H9 (cell line): ENCODE results near the gene MCF2L2. TPM values are rescaled to one million over a fixed set of nuclear protein-coding genes. Genes with fewer than 3 reads are reported as not detected.
A peak's percentile ranks its signal among the peaks of the same experiment; 100 is the strongest.

ENCODE experiments used
- DNase-seq: peaks from one replicate; pipeline ENCODE4 v3.0.0-alpha.2; 2017
- H2AFZ ChIP-seq: one replicate; pipeline ENCODE4 v1.6.1; 2013; ENCODE audit warnings: mild to moderate bottlenecking, low read length, control low read depth, moderate library complexity
- H2AK5ac ChIP-seq: 2 replicates; pipeline ENCODE4 v1.6.1; 2013; ENCODE audit warnings: low read length, control low read depth, mixed read lengths; ENCODE audit not compliant: insufficient read length
- H2BK120ac ChIP-seq: one replicate; pipeline ENCODE4 v1.6.1; 2013; ENCODE audit warnings: low read depth, mild to moderate bottlenecking, low read length, control low read depth, inconsistent platforms; ENCODE audit not compliant: poor library complexity, severe bottlenecking
- H2BK12ac ChIP-seq: 2 replicates; pipeline ENCODE4 v1.6.1; 2013; ENCODE audit warnings: low read length, control low read depth, mixed read lengths, low read depth; ENCODE audit not compliant: insufficient read length
- H2BK15ac ChIP-seq: 2 replicates; pipeline ENCODE4 v1.6.1; 2013; ENCODE audit warnings: low read depth, low read length, control low read depth
- H2BK20ac ChIP-seq: one replicate; pipeline ENCODE4 v1.6.1; 2013; ENCODE audit warnings: low read depth, mild to moderate bottlenecking, low read length, control low read depth, inconsistent platforms; ENCODE audit not compliant: poor library complexity, severe bottlenecking
- H2BK5ac ChIP-seq: 2 replicates; pipeline ENCODE4 v1.6.1; 2013; ENCODE audit warnings: low read length, control low read depth, mixed read lengths; ENCODE audit not compliant: insufficient read length
- H3K14ac ChIP-seq: 2 replicates; pipeline ENCODE4 v1.6.1; 2013; ENCODE audit warnings: low read length, control low read depth; ENCODE audit not compliant: insufficient read depth
- H3K18ac ChIP-seq: 2 replicates; pipeline ENCODE4 v1.6.1; 2013; ENCODE audit warnings: low read depth, mild to moderate bottlenecking, mixed read lengths, low read length, control low read depth; ENCODE audit not compliant: insufficient read length
- H3K23ac ChIP-seq: 2 replicates; pipeline ENCODE4 v1.6.1; 2013; ENCODE audit warnings: low read length, control low read depth, mixed read lengths, low read depth; ENCODE audit not compliant: insufficient read length
- H3K23me2 ChIP-seq: 2 replicates; pipeline ENCODE4 v1.6.1; 2013; ENCODE audit warnings: low read depth, mild to moderate bottlenecking, mixed read lengths, low read length, control low read depth; ENCODE audit not compliant: insufficient read length, poor library complexity, severe bottlenecking
- H3K27ac ChIP-seq: 2 replicates; pipeline ENCODE4 v1.5.1; 2013; ENCODE audit warnings: low read length, control low read depth, mixed read lengths, low read depth; ENCODE audit not compliant: insufficient read length
- H3K27me3 ChIP-seq: 2 replicates; pipeline ENCODE4 v1.6.1; 2013; ENCODE audit warnings: low read length, control low read depth, inconsistent platforms; ENCODE audit not compliant: insufficient read depth
- H3K4ac ChIP-seq: 2 replicates; pipeline ENCODE4 v1.6.1; 2013; ENCODE audit warnings: low read depth, mild to moderate bottlenecking, control low read depth, inconsistent platforms, low read length, moderate library complexity
- H3K4me1 ChIP-seq: 2 replicates; pipeline ENCODE4 v1.6.1; 2013; ENCODE audit warnings: low read length, control low read depth, inconsistent platforms; ENCODE audit not compliant: insufficient read depth
- H3K4me2 ChIP-seq: 2 replicates; pipeline ENCODE4 v1.6.1; 2013; ENCODE audit warnings: low read length, control low read depth, mixed read lengths; ENCODE audit not compliant: insufficient read length, insufficient read depth
- H3K56ac ChIP-seq: 2 replicates; pipeline ENCODE4 v1.6.1; 2013; ENCODE audit warnings: low read depth, mild to moderate bottlenecking, mixed read lengths, low read length, control low read depth; ENCODE audit not compliant: insufficient read length
- H3K79me1 ChIP-seq: 2 replicates; pipeline ENCODE4 v1.6.1; 2013; ENCODE audit warnings: low read depth, mild to moderate bottlenecking, moderate library complexity, low read length, control low read depth, inconsistent platforms; ENCODE audit not compliant: insufficient read depth, poor library complexity, severe bottlenecking
- H3K79me2 ChIP-seq: 2 replicates; pipeline ENCODE4 v1.6.1; 2013; ENCODE audit warnings: low read length, control low read depth, inconsistent platforms; ENCODE audit not compliant: insufficient read depth
- H3K9ac ChIP-seq: 2 replicates; pipeline ENCODE4 v1.6.1; 2013; ENCODE audit warnings: low read length, control low read depth, mixed read lengths; ENCODE audit not compliant: insufficient read length; ENCODE audit errors: extremely low read depth
- H3K9me3 ChIP-seq: one replicate; pipeline ENCODE4 v1.6.1; 2013; ENCODE audit warnings: low read depth, low read length, inconsistent platforms; ENCODE audit not compliant: control insufficient read depth
- H3T11ph ChIP-seq: one replicate; pipeline ENCODE4 v1.6.1; 2013; ENCODE audit warnings: mild to moderate bottlenecking, low read length, control low read depth, inconsistent platforms
- H4K20me1 ChIP-seq: one replicate; pipeline ENCODE4 v1.6.1; 2013; ENCODE audit not compliant: control insufficient read depth, insufficient read length, insufficient read depth
- H4K5ac ChIP-seq: 2 replicates; pipeline ENCODE4 v1.6.1; 2013; ENCODE audit warnings: low read depth, mild to moderate bottlenecking, mixed read lengths, low read length, control low read depth; ENCODE audit not compliant: insufficient read length
- H4K8ac ChIP-seq: replicated peaks from 2 replicates; pipeline ENCODE4 v1.6.1; 2013; ENCODE audit warnings: low read length, control low read depth, mixed read lengths, low read depth; ENCODE audit not compliant: insufficient read length
- H4K91ac ChIP-seq: 2 replicates; pipeline ENCODE4 v1.6.1; 2013; ENCODE audit warnings: low read depth, mild to moderate bottlenecking, moderate library complexity, mixed read lengths, low read length, control low read depth; ENCODE audit not compliant: insufficient read length
- H3K27ac Mint-ChIP-seq, 3 experiments: 2 replicates in 2 of 3; 3 replicates in 1 of 3; pipeline ENCODE4 v1.8.0; 2020 to 2021; ENCODE audit warnings: mixed read lengths in 3 of 3, mild to moderate bottlenecking in 1 of 3, moderate library complexity in 1 of 3
- H3K27me3 Mint-ChIP-seq: 2 replicates; pipeline ENCODE4 v1.8.0; 2021; ENCODE audit warnings: low read depth, mild to moderate bottlenecking, moderate library complexity, mixed read lengths
- H3K36me3 Mint-ChIP-seq, 3 experiments: 2 replicates in 2 of 3; 3 replicates in 1 of 3; pipeline ENCODE4 v1.8.0; 2020 to 2021; ENCODE audit warnings: low read depth in 3 of 3, mixed read lengths in 3 of 3; ENCODE audit not compliant: insufficient read depth in 1 of 3
- H3K4me1 Mint-ChIP-seq, 2 experiments: 2 replicates each; pipeline ENCODE4 v1.8.0; 2020; ENCODE audit warnings: mixed read lengths in 2 of 2
- H3K4me3 Mint-ChIP-seq, 2 experiments: 2 replicates in 1 of 2; 3 replicates in 1 of 2; pipeline ENCODE4 v1.8.0; 2020 to 2021; ENCODE audit warnings: mild to moderate bottlenecking in 2 of 2, mixed read lengths in 2 of 2, moderate library complexity in 1 of 2
- H3K9me3 Mint-ChIP-seq, 2 experiments: 2 replicates in 1 of 2; 3 replicates in 1 of 2; pipeline ENCODE4 v1.8.0; 2020; ENCODE audit warnings: mild to moderate bottlenecking in 2 of 2, mixed read lengths in 2 of 2, moderate library complexity in 1 of 2
- CTCF ChIP-seq: fragments of 200-600 bp; sonication (generic); conservative IDR thresholded peaks from 3 replicates; pipeline ENCODE4 v1.8.0; 2021; ENCODE audit warnings: antibody characterized with exemption, mild to moderate bottlenecking
- WGBS: extraction: QIAGEN DNeasy Blood & Tissue Kit; methylation state at CpG from one replicate; pipeline ENCODE4 v1.1.7; 2013; ENCODE audit warnings: missing lambda C conversion rate, low lambda C conversion rate, mixed read lengths; ENCODE audit not compliant: insufficient read length; ENCODE audit errors: extremely low coverage; 5-methylcytosine and 5-hydroxymethylcytosine counted together
- total RNA-seq: library from RNA; stranded (reverse); gene quantifications from 2 replicates; pipeline ENCODE4 v1.2.1, GENCODE V29; 2021

MCF2L2 gene
- total RNA-seq, 1 experiment from 2014 or later = 6.4 TPM

DNA sequence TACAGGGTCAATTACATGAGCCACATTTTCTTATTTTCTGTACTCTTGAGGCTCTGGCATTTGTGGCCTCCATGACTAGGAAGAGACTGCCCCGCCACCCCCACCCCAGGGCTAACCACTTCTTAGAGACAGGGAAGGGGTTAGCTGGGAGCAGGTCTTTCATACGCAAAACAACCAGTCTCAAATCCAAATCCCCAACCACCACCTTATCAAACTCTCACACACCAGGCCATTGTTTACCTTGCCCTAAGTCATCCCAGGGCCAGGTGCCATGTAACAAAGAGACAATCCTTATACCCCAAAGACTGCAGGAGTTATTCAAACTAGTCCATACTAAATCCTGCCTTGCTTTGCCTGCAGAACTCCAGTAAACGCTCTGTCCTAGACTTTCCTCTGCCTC lies 97.5 kb downstream of the MCF2L2 start:
- H2BK5ac ChIP-seq = no peak overlapping the region
- no peaks in the 10 kb centered on the region for H3K9me3 ChIP-seq
- peak overlapping the region; percentile 6 for H3K4me2 ChIP-seq
- peak; percentile 51 for DNase-seq
- no peak overlapping the region for H2AFZ ChIP-seq
- no peak overlapping the region for H2BK20ac ChIP-seq
- no peak overlapping the region for H2BK120ac ChIP-seq
- H3K14ac ChIP-seq = no peak overlapping the region
- Mint-ChIP-seq H3K36me3 (no peaks in the 10 kb centered on the region; a peak in 1 of 7 replicates), H3K27ac (peak overlapping the region; percentile 49 to 95 (median 93)), H3K9me3 (no peaks in the 10 kb centered on the region), H3K4me1 (peaks cover 40 to 42% of the 10 kb centered on the region in 2 experiments), H3K4me3 (peak overlapping the region; percentile 0 to 11; a peak in 2 of 5 replicates), H3K27me3 (no peaks in the 10 kb centered on the region)
- no peaks in the 10 kb centered on the region for H3K79me2 ChIP-seq
- H2BK15ac ChIP-seq = no peak overlapping the region
- H4K8ac ChIP-seq = no peak overlapping the region
- no peaks in the 10 kb centered on the region for H3K23me2 ChIP-seq
- H3K4ac ChIP-seq = no peak overlapping the region
- no peaks in the 10 kb centered on the region for H4K20me1 ChIP-seq
- no peak for TF ChIP-seq CTCF
- no CpG with 5 or more reads among the region's 3 CpGs for WGBS
- no peak overlapping the region for H3K23ac ChIP-seq
- H3K27ac ChIP-seq = peak overlapping the region; percentile 37
- no peak overlapping the region for H3T11ph ChIP-seq
- no peak overlapping the region for H2AK5ac ChIP-seq
- H3K27me3 ChIP-seq = no peaks in the 10 kb centered on the region
- H4K5ac ChIP-seq = no peak overlapping the region
- H3K79me1 ChIP-seq = no peaks in the 10 kb centered on the region
- no peak overlapping the region for H2BK12ac ChIP-seq
- H3K56ac ChIP-seq = no peak overlapping the region
- no peak overlapping the region for H3K9ac ChIP-seq
- H4K91ac ChIP-seq = no peak overlapping the region
- H3K18ac ChIP-seq = no peak overlapping the region
- H3K4me1 ChIP-seq = peaks cover 9% of the 10 kb centered on the region; the same call in 1 of the 2 replicates
